Measurements from ENCODE around the gene GABRP. TPM values are rescaled to one million over a fixed set of nuclear protein-coding genes. Genes with fewer than 3 reads are reported as not detected.

Gene GABRP
- total RNA-seq, 1 experiment from 2014 or later: not detected

- BruUV-seq (replicated peaks): no TSS peak
- ChIA-PET POLR2A (no interaction called here), CTCF (no interaction called here)
- DNase-seq (ENCODE audit: low read depth, low spot score) (no peak), ATAC-seq (no peak)
- TF ChIP-seq POLR2AphosphoS5 (IDR thresholded peaks at IDR 0.05; ENCODE audit: low read depth, low read length): no peak
- no peak for TF ChIP-seq TCF7L2 (IDR thresholded peaks at IDR 0.05; ENCODE audit: low read depth, low read length)
- no peak for TF ChIP-seq CTCF (IDR thresholded peaks at IDR 0.05)
- no peak for TF ChIP-seq REST (IDR thresholded peaks at IDR 0.05; ENCODE audit: insufficient read depth in 1 of 2, low read depth in 2 of 2, low read length in 1 of 2)
- TF ChIP-seq SIN3A (IDR thresholded peaks at IDR 0.05; ENCODE audit: borderline replicate concordance, insufficient read depth, low read depth, low read length): no peak
- Histone ChIP-seq H3K27me3 (ENCODE audit: control insufficient read depth, insufficient read depth, low read length) (no peaks in the 10 kb centered on the region), H3K36me3 (ENCODE audit: control insufficient read depth, insufficient read depth, low read length) (peaks cover 3% of the 10 kb centered on the region; the same call in 1 of the 2 replicates), H3K27ac (ENCODE audit: low read length) (no peak overlapping the region), H3K4me3 (ENCODE audit: low read depth in 2 of 2, low read length in 2 of 2) (no peak overlapping the region), H3K9me3 (ENCODE audit: control insufficient read depth, insufficient read depth, low read depth, low read length) (peaks cover 12% of the 10 kb centered on the region), H3K4me1 (ENCODE audit: control insufficient read depth, insufficient read depth, low read length) (no peaks in the 10 kb centered on the region)
- intact Hi-C loops (cut with micrococcal nuclease; ENCODE audit: unreplicated experiment) (no loop called here), in situ Hi-C loops (cut with HindIII; ENCODE audit: low pct_unique_long_range_greater_than_20kb, low sequenced_read_pairs) (no loop called here)
Observed at GRCh38 chr5:170863646-170864045, 80.1 kb downstream of the GABRP start.

Other genes starting within 250 kb of the GABRP start
- gene RANBP17, start 78.3 kb downstream of the GABRP start, total RNA-seq (2021; ENCODE audit: unreplicated experiment): not detected

Measured in Panc1 (cell line).